BE2C (cell line): ENCODE results near the gene FNIP1.

ENCODE experiments used
- DNase-seq: peaks from one replicate; pipeline ENCODE4 v3.0.0-alpha.2; 2020
- H3K27me3 ChIP-seq: fragments of 250-450 bp; sonication (Bioruptor Pico); 2 replicates; pipeline ENCODE4 v1.5.1; 2020; ENCODE audit warnings: mild to moderate bottlenecking
- H3K36me3 ChIP-seq: fragments of 250-450 bp; sonication (Bioruptor Pico); 2 replicates; pipeline ENCODE4 v1.5.1; 2020; ENCODE audit warnings: mild to moderate bottlenecking
- H3K4me1 ChIP-seq: fragments of 250-450 bp; sonication (Bioruptor Pico); 2 replicates; pipeline ENCODE4 v1.5.1; 2020
- H3K4me3 ChIP-seq: 2 replicates; pipeline ENCODE4 v1.5.1; 2011; ENCODE audit warnings: low read depth, low read length
- H3K9me3 ChIP-seq: fragments of 250-450 bp; sonication (Bioruptor Pico); 2 replicates; pipeline ENCODE4 v1.5.1; 2020
- CTCF ChIP-seq: IDR thresholded peaks from 2 replicates; pipeline ENCODE4 v1.5.1; 2012; ENCODE audit warnings: mild to moderate bottlenecking, low read depth, low read length

FNIP1 gene

GRCh38 chr5:131821221-131821620, 24.4 kb upstream of the FNIP1 start:
- Histone ChIP-seq H3K27me3 (no peaks in the 10 kb centered on the region), H3K4me1 (no peaks in the 10 kb centered on the region), H3K4me3 (no peak overlapping the region), H3K36me3 (no peaks in the 10 kb centered on the region), H3K9me3 (no peaks in the 10 kb centered on the region)
- no peak for DNase-seq
- TF ChIP-seq CTCF, result no peak

DNA sequence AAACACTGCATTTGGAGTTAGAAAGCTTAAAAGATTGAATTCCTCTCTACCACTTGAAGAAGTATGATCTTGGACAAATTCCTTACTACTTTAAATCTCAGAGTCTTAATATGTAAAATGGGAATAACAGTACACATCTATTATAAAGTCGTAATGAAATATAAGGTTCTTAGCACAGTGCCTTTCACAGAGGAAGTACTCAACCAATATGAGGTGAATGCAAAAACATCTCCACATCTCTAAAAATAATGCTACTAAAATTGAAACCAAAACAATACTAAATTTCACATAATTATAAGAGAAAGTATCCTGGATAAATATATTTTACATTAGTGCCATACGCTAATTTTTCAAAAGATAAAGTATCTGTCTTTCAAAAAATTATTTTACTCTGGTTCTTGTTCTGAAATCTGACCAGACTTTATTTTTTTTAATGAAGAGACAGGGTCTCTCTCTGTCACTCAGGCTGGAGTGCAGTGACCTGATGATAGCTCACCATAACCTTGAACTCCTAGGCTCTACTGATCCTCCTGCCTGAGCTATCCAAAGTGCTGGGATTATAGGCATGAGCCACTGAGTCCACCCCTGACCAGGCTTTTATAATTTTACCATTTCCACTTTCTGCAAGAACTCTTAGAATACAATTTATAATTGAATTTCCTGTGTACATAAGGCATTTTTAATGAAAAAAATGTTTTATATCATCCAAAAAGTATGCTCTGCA, 21.3 kb upstream of the FNIP1 start:
- Histone ChIP-seq H3K4me3 (no peak overlapping the region), H3K36me3 (no peaks in the 10 kb centered on the region), H3K9me3 (no peaks in the 10 kb centered on the region), H3K4me1 (no peaks in the 10 kb centered on the region), H3K27me3 (no peaks in the 10 kb centered on the region)
- no peak for TF ChIP-seq CTCF
- DNase-seq, result no peak

DNA sequence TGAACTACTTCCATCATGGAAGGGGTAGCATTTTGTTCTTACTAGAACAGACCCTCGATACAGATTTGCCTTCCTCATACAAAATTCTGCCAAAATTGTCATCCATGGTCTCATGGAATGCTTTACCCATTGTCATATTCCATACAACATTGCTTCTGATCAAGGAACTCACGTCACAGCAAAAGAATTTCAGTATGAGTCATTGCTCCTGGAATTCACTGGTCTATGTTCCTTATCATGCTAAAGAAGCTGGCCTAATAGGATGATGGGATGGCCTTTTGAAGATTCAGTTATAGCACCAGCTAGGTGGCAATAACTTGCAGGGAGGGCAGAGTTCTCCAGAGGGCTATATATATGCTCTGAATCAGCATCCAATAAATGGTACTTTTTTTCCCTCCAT, 18.2 kb upstream of the FNIP1 start:
- TF ChIP-seq CTCF, result no peak
- DNase-seq, result no peak
- no peak overlapping the region for H3K4me3 ChIP-seq

GRCh38 chr5:131812371-131813160, 15.7 kb upstream of the FNIP1 start:
- Histone ChIP-seq H3K9me3 (no peaks in the 10 kb centered on the region), H3K36me3 (no peaks in the 10 kb centered on the region), H3K27me3 (no peaks in the 10 kb centered on the region), H3K4me3 (no peak overlapping the region), H3K4me1 (peaks cover 7% of the 10 kb centered on the region; the same call in 1 of the 2 replicates)
- no peak for DNase-seq
- no peak for TF ChIP-seq CTCF

More for the DNA sequence above, 18.2 kb upstream of the FNIP1 start:
- H3K9me3 ChIP-seq, result no peaks in the 10 kb centered on the region
- H3K36me3 ChIP-seq, result no peaks in the 10 kb centered on the region
- no peaks in the 10 kb centered on the region for H3K27me3 ChIP-seq
- peaks cover 7% of the 10 kb centered on the region; the same call in 1 of the 2 replicates for H3K4me1 ChIP-seq

GRCh38 chr5:131810510-131811249, 13.9 kb upstream of the FNIP1 start:
- Histone ChIP-seq H3K27me3 (no peaks in the 10 kb centered on the region), H3K4me3 (no peak overlapping the region), H3K9me3 (no peaks in the 10 kb centered on the region), H3K36me3 (no peaks in the 10 kb centered on the region), H3K4me1 (peaks cover 7% of the 10 kb centered on the region; the same call in 1 of the 2 replicates)
- peak; percentile 20 for DNase-seq
- peak; percentile 50 for TF ChIP-seq CTCF
